NCI-H2107 treated with DMSO at 0.1 percent for 48 hours (cell line): ENCODE results near the gene REP15.
"Not testable (repeated sequence)": the region's sequence is repeated elsewhere in the genome, so short reads cannot be mapped to it uniquely, and the experiment has no call there.

Experiments used
- DNase-seq: peaks from one replicate; lab custom pipeline; 2025; ENCODE audit not compliant: unreplicated experiment; lab: John Stamatoyannopoulos, UW

Gene REP15

DNA sequence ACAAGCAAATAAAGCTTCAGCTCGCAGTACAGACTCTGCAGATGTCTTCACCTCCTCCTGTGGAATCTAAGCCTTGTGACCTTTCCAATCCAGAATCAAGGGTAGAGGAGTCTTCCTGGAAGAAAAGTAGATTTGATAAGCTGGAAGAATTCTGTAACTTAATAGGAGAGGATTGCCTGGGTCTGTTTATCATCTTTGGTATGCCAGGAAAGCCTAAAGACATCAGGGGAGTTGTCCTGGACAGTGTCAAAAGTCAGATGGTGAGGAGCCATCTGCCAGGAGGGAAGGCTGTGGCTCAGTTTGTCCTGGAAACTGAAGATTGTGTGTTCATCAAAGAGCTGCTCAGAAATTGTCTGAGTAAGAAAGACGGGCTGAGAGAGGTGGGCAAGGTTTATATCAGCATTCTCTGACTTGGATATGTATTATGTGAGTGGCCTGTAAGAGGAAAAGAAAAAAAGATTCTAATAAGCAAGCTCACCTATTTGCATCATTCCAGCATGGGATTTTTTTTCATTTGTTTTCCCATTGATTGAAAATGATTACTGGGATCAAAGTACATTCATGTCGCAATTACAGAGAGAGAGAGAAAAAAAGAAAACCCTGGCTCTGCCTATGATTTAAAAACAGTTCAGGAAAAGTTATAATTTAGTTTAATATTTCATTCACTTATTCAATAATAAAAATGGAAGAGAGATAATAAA is 767 bp downstream of the REP15 start:
- DNase-seq: no peak

DNA sequence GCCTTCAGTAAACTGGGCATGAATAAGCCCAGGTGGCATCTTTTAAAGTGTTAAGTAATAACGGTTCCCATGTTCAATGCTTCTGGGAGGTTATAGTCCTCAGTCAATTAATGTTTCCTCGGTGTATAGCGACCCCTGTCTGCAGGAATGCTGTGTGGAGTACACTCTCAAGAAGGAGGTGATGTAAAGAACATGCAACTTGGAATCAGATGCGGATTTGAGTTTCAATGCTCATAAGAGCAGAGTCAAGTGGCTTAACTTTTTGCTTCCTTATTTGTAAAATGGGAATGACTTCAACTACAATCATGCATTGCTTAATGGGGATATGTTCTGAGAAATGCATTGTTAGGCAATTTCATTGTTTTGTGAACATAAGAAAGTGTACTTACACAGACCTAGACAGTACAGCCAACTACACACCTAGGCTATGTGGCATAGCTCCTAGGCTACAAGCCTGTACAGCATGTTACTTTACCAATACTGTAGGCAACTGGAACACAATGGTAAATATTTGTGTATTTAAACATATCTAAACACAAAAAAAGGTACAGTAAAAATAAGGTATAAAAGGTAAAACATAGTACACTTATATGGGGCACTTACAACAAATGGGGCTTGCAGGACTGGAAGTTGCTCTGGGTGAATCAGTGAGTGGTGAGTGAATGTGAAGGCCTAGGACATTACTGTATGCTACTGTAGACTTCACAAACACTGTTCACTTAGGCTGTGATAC is 7.6 kb downstream of the REP15 start:
- peak; percentile 63 for DNase-seq

DNA sequence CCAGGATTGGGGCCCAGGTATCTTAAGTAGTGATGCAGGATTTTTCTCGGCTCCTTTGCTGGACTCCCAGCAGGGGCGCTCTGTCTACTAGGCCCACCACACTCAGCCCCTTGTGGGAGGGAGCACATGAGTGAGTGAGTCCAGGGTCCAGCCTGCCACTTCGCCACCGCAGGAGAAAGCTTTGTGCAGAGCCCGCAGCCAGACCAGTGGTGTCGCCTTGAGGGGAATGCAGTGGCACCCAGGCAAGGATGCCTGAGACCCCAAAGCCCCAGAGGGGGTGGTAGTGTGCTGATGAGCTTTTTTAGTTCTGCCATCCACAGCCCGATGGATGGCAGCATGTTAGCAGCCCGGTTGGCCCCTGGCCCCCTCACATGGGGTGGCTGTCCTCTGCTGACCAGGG is 9.0 kb downstream of the REP15 start:
- DNase-seq: no peak

DNA sequence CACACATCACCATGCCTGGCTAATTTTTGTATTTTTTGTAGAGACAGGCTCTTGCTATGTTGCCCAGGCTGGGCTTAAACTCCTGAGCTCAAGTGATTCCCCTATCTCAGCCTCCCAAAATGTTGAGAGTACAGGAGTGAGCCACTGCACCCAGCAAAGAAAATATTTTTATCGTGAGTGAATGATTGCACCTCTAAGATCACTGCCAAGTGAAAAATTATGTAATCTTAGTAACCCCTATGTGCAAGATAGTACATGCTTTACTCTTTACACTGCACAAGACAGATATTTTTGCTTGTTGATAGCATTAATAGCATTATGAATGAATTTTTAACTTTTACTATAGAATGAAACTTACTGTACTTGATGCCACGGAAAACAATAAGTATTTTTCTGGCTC is 11.0 kb downstream of the REP15 start:
- no peak for DNase-seq

DNA sequence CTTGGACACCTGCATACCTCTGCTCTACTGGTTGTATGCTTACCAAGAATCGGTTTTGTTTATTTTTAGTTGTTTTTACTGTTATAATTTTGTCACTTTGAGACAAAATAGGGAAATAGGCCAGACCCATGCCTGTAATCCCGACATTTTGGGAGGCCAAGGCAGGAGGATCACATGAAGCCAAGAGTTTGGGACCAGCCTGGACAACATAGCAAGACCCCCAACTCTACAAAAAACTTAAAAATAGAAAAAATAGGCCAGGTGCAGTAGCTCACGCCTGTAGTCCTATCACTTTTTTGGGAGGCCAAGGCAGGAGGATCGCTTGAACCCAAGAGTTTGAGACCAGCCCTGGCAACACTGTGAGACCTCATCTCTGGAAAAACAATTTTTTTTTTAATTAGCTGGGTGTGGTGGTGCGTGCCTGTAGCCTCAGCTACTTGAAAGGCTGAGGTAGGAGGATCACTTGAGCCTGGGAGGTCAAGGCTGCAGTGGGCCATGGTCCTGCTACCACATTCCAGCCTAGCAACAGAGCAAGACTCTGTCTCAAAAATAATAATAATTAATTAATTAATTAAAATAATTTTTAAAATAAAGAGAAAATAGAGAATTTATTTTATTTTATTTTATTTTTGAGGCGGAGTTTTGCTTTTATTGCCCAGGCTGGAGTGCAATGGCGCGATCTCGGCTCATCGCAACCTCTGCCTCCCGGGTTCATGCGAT is 13.1 kb downstream of the REP15 start:
- no peak for DNase-seq

DNA sequence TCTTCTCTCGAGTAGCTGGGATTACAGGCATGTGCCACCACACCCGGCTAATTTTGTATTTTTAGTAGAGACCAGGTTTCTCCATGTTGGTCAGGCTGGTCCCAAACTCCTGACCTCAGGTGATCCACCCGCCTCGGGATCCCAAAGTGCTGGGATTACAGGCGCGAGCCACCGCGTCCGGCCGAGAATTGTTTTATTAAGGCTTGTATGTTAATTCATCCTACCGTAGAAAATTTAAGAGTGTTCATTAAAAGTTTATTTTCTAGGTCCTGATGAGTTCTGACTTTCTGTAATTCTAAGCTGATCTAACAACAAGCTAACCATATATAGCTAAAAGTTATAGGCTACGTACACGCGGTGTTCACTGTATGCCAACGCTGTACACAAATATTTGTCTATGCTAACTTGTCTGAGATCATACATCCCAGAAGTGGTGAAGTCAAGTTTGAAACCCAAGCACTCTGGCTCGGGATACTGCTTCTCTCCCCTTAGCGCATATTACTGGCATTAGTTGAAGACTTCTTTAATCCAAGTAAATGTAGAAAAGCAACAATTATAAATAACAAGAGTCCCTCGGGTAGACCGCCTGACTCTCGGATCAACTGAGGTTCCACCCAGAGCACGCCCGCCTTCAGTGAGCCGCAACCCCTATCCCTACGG is 13.8 kb downstream of the REP15 start:
- peak; percentile 60 for DNase-seq

DNA sequence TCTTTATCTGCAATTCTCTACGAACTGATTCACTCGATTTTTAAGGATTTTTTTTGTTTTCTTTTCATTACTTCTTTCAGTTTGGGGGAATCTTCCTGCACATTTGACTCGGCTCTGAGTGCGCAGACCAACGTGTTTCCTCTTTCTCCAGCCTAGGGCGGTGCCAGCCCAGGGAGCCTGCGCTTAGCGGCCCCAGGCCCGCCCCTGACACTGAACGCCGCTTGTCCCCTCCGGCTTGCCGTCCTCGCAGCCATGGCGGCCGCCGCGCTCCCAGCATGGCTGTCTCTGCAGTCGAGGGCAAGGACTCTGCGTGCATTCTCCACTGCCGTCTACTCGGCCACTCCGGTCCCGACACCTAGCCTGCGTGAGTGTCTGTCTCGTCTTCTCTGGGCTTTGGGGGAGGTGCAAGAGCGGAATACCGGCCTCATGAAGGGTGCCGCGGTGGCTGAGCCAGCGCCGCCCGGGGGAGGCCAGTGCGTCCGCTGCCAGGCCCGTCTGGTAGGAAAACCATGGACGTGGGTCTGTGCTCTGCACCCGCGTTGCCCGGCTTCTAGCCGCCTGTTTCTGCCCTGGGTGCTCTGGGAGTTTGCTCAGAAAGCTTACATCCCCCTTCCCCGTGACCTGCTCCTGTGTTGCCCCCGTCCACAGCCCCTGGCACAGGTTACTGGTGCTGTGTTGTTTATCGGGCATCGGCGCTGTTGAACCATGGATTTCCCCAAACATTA is 14.5 kb downstream of the REP15 start, which contains the start of gene MRPS35:
Gene MRPS35 (plus strand): TSS at position 241 of the 725 bp plus-strand sequence. CDS start 12 bp downstream, at position 253.
- DNase-seq: peak; percentile 90

DNA sequence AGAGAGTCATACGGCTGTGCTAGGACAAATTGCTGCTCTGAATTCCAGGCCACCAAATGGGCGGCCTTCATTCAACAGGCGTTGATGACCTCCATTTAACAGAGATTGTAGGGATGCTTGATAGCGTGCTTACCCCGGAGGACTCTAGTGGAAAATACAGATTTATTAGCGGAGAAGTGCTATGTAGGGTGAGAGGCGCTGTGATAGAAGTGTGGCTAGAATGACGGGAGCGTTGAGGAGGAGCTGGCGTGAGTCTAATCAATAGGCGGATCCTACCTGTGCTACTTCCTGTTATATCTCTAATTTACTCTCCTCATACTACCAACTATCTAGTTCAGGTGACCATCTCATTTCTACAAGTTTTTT is 15.1 kb downstream of the REP15 start:
- DNase-seq: peak; percentile 41

DNA sequence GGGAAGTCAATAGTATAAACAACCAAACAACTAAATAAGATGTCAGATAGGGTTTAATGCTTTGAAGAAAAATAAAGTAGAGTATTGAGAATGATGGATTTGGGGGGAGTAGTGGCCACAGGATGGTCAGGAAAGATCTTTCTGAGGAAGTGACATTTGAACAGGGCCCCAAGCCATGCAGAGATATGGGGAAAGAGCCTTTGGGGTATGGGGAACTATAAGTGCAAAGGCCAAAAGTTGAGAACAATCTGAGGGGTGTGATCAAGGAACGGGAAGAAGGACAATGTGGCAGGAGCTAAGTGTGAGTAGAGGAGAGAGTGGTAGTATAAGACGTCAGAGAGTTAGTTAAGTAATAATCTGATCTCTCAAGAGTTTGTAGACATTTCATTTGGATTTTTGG is 15.7 kb downstream of the REP15 start:
- DNase-seq: no peak

DNA sequence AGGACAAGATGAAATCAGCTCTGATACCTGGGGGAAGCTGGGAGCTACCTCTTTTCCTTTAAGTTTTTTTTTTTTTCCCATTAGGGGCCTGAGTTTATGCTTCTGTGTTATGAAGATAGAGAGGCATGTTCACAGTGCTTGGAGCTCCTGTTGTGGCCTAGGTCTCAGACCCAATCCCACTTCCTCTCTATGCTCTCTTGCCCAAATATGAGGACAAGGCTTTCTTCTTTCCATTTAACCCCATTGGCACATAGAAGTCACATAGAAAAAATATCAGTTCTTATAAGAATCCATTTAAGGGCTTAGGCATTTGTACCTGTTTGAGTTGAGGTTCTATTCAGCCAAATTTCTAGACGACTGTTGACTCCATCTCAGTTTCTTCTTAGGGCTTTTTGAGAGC is 27.0 kb downstream of the REP15 start:
- no peak for DNase-seq

DNA sequence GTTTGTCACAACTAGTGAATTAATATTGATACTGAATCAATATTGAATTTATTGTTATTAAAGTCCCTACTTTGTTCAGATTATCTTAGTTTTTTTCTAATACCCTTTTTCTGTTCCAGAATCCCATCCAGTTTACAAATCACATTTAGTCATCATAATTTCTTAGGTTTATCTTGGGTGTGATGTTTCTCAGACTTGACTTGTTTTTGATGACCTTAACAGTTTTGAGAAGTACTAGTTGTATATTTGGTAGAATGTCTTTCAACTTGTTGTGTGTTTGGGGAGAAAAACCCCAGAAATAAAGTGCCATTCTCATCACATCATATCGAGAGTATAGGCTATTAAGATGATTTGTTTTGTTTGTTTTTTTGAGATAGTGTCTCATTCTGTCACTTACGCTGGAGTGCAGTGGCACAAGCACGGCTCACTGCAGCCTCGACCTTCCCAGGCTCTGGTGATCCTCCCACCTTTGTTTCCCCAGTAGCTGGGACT is 33.9 kb downstream of the REP15 start:
- DNase-seq: no peak

DNA sequence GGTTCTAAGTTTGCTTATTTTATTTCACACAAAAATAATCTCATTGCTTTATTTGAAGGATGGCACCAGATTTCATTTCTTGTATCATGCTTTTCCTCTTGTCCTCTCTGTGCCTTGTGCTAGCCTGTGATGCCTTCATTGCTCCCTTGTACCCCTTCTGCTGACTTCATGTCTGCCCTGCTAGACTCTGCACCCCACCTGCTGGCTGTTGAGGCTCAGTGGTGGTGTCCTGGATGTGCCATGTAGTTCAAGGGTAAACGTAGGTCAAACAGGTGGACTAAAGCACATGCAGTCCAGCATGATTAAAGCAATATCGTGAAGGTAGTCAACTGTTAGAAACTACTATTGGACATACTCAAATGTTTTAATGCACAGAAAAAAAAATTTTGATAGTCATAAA is 36.0 kb downstream of the REP15 start:
- no peak for DNase-seq

DNA sequence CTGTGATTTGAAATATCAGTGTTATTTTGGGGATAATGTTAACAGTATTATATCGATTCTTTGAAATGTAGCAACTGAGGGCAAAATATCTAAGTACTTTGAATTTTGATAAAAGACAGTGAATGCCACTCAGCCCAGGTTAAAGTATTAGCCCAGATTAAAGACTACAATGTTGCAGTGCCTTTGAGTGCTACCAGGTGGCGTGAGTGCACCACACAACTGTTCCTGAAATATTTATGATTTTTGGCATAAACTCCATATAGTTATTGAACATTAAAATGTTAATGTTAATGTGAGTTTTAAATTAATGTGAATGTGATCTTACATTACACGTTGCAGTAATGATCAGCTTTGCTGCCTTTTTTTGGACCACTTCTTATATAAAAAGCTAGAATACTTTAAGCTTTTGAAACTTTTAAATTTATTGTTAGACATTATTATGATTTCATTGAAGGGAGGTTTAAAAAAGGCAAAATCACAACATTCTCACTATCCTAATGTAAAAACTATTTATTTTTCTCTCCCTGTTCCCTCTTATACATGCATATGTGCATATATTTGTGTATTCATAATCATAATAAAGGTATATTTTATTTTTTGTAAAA is 36.9 kb downstream of the REP15 start:
- DNase-seq: peak; percentile 59

DNA sequence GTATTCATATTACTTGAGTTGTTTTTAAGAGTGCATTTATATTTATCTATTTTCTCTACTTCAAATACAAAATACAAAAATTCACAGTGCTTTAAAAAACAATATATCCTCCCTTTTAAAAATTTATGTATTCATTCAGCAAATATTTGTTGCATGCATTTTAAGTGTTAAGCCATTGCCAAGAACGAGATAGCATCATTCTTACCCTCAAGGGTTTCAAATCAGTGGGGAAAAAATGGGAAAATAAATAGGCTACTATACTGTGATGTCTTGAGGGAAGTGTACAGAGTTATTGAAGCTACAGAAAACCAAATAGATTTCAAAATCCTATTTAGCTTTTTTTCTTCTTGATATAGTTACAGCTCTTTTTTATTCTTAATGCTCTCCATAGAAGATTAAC is 37.5 kb downstream of the REP15 start:
- DNase-seq: no peak

DNA sequence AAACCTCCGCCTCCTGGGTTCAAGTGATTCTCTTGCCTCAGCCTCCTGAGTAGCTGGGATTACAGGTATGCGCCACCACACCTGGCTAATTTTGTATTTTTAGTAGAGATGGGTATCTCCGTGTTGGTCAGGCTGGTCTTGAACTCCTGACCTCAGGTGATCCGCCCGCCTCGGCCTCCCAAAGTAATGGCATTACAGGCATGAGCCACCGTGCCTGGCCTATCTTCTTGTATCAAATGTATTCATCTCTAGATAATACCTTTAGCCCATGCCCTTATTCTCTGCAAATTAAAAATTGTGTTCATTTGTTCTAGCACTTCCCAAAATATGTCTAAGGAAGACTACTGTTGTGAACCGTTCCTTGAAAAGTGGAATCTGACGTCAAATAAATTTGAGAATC is 38.1 kb downstream of the REP15 start:
- not testable (repeated sequence) for DNase-seq

DNA sequence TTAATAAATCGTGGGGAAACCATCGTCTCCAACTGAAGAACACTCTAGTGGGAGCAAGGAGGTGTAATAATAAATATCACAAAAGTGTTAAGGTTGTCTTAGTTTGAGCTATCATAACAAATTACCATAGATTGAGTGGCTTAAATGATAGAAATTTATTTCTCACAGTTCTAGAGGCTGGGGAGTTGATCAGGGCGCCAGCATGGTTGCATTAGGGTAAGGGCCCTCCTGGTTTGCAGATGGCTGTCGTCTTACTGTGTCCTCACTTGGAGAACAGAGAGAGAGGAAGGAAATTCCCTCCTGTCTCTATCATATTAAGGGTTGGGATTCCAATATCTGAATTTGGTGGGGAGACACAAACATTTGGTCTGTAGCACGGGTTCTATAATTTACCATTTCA is 47.4 kb downstream of the REP15 start:
- no peak for DNase-seq

DNA sequence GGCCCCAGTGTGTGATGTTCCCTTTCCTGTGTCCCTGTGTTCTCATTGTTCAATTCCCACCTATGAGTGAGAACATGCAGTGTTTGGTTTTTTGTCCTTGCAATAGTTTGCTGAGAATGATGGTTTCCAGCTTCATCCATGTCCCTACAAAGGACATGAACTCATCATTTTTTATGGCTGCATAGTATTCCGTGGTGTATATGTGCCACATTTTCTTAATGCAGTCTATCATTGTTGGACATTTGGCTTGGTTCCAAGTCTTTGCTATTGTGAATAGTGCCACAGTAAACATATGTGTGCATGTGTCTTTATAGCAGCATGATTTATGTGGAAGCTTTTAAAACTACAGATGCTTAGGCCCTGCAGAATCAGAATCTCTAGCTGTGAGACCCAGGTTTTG is 49.5 kb downstream of the REP15 start:
- not testable (repeated sequence) for DNase-seq
